ENCODE measurements around the gene ERFL. TPM values are rescaled to one million over a fixed set of nuclear protein-coding genes. Genes with fewer than 3 reads are reported as not detected.

ERFL gene
- total RNA-seq, 1 donor from 2014 or later, result 0.46 TPM

GRCh38 chr19:41880329-41880708 is 47.9 kb downstream of the ERFL start:
- Mint-ChIP-seq H3K4me1 (ENCODE audit: unreplicated experiment) (peaks cover 19% of the 10 kb centered on the region), H3K4me3 (ENCODE audit: unreplicated experiment) (no peak overlapping the region)
- TF ChIP-seq, protein P1, sequence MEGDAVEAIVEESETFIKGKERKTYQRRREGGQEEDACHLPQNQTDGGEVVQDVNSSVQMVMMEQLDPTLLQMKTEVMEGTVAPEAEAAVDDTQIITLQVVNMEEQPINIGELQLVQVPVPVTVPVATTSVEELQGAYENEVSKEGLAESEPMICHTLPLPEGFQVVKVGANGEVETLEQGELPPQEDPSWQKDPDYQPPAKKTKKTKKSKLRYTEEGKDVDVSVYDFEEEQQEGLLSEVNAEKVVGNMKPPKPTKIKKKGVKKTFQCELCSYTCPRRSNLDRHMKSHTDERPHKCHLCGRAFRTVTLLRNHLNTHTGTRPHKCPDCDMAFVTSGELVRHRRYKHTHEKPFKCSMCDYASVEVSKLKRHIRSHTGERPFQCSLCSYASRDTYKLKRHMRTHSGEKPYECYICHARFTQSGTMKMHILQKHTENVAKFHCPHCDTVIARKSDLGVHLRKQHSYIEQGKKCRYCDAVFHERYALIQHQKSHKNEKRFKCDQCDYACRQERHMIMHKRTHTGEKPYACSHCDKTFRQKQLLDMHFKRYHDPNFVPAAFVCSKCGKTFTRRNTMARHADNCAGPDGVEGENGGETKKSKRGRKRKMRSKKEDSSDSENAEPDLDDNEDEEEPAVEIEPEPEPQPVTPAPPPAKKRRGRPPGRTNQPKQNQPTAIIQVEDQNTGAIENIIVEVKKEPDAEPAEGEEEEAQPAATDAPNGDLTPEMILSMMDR (IDR thresholded peaks at IDR 0.05; ENCODE audit: unreplicated experiment), result no peak

GRCh38 chr19:41879670-41880328 is 48.5 kb downstream of the ERFL start:
- H3K36me3 Mint-ChIP-seq (ENCODE audit: low read depth, unreplicated experiment), result no peaks in the 10 kb centered on the region
- peaks cover 15% of the 10 kb centered on the region for H3K4me1 Mint-ChIP-seq (ENCODE audit: unreplicated experiment)
- H3K4me3 Mint-ChIP-seq (ENCODE audit: unreplicated experiment), result no peak overlapping the region
- no peaks in the 10 kb centered on the region for H3K9me3 Mint-ChIP-seq (ENCODE audit: unreplicated experiment)
- DNase-seq (ENCODE audit: low spot score), result no peak
- TF ChIP-seq, protein P1 (IDR thresholded peaks at IDR 0.05; ENCODE audit: unreplicated experiment), result no peak
- peaks cover 17% of the 10 kb centered on the region for H3K27me3 Mint-ChIP-seq (ENCODE audit: unreplicated experiment)
- H3K27ac Mint-ChIP-seq (ENCODE audit: unreplicated experiment), result no peak overlapping the region

More at GRCh38 chr19:41880329-41880708, 47.9 kb downstream of the ERFL start:
- H3K36me3 Mint-ChIP-seq (ENCODE audit: low read depth, unreplicated experiment), result no peaks in the 10 kb centered on the region
- H3K9me3 Mint-ChIP-seq (ENCODE audit: unreplicated experiment), result no peaks in the 10 kb centered on the region
- peaks cover 17% of the 10 kb centered on the region for H3K27me3 Mint-ChIP-seq (ENCODE audit: unreplicated experiment)
- no peak overlapping the region for H3K27ac Mint-ChIP-seq (ENCODE audit: unreplicated experiment)
- DNase-seq (ENCODE audit: low spot score), result no peak

DNA sequence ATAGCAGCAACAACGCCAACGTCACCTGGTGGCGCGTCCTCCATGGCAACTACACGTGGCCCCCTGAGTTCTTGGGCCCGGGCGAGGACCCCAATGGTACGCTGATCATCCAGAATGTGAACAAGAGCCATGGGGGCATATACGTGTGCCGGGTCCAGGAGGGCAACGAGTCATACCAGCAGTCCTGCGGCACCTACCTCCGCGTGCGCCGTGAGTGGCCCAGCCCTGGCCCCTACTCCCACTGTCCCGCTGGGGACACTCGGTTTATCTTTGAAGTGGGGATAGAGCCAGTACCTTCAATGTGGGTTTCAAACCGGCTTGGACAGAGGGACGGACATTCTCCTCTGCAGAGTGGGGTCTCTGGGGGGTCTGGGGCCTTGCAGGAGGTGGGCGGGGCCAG is 49.2 kb downstream of the ERFL start:
- H3K4me1 Mint-ChIP-seq (ENCODE audit: unreplicated experiment), result peaks cover 13% of the 10 kb centered on the region
- TF ChIP-seq, protein P1 (IDR thresholded peaks at IDR 0.05; ENCODE audit: unreplicated experiment), result no peak
- H3K27ac Mint-ChIP-seq (ENCODE audit: unreplicated experiment), result no peak overlapping the region
- no peaks in the 10 kb centered on the region for H3K36me3 Mint-ChIP-seq (ENCODE audit: low read depth, unreplicated experiment)
- H3K4me3 Mint-ChIP-seq (ENCODE audit: unreplicated experiment), result no peak overlapping the region
- H3K9me3 Mint-ChIP-seq (ENCODE audit: unreplicated experiment), result no peaks in the 10 kb centered on the region
- peaks cover 15% of the 10 kb centered on the region for H3K27me3 Mint-ChIP-seq (ENCODE audit: unreplicated experiment)
- no peak for DNase-seq (ENCODE audit: low spot score)

DNA sequence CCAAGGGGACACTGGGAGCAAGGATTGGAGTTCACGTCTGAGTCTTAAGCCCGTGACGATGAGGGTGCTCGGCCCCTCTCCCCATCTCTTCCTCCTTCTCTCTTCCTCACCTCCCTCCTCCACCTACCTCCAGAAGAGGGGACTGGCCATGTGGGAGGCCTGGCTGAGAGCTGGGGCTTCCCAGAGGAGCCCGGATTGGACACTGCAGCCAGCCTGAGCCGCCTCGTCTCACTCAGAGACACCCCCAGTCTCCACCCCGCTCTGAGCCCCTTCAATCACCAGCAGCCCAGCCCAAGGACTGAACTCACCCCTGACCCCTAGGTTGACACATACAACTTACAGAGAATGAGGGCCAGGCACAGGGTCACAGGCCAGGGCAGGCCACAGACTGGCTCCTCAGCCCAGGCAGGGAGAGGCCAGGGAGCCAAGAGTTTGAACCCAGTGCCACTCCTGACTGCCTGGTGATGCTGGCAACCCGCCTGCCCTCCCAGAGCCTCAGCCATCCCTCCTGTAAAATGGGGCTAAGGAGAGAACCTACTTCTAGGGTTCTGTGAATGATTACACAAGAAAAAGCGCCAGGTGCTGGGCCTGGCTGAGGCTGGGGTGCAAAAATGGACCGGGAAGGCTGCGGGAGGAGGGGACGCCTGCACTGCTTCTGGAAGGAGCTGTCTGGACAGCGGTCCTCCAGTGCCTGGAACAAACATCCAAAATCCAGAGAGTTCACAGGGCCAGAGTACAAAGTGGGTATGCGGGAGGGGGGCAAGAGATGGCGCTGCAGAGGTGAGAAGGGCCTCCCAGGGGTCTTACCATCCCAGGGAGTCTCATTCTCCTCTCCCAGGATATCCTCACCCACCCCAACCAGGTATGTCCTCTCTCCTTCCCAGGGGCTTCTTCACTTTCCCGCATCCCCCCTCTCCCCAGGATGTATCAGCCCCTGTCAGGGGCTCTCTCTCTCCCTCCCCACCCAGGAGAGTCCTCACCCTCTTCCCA is 50.0 kb downstream of the ERFL start:
- Mint-ChIP-seq H3K4me1 (ENCODE audit: unreplicated experiment) (peaks cover 9% of the 10 kb centered on the region), H3K27me3 (ENCODE audit: unreplicated experiment) (peaks cover 9% of the 10 kb centered on the region), H3K4me3 (ENCODE audit: unreplicated experiment) (no peak overlapping the region), H3K27ac (ENCODE audit: unreplicated experiment) (no peak overlapping the region), H3K36me3 (ENCODE audit: low read depth, unreplicated experiment) (no peaks in the 10 kb centered on the region), H3K9me3 (ENCODE audit: unreplicated experiment) (no peaks in the 10 kb centered on the region)
- no peak for DNase-seq (ENCODE audit: low spot score)
- TF ChIP-seq, protein P1 (IDR thresholded peaks at IDR 0.05; ENCODE audit: unreplicated experiment), result no peak
